Measurements from ENCODE around the gene CUX1.
"Not testable (repeated sequence)": the region's sequence is repeated elsewhere in the genome, so short reads cannot be mapped to it uniquely, and the experiment has no call there.

The CUX1 gene

GRCh38 chr7:101916041-101916800 lies 98.8 kb downstream of the CUX1 start:
- DNase-seq (ENCODE audit: low spot score): no peak

- no peak for DNase-seq (ENCODE audit: low spot score)
Measured at GRCh38 chr7:101916876-101917275, 99.5 kb downstream of the CUX1 start.

GRCh38 chr7:101917566-101917965 lies 100.1 kb downstream of the CUX1 start:
- no peak for DNase-seq (ENCODE audit: low spot score)

- no peak for DNase-seq (ENCODE audit: low spot score)
Measured at GRCh38 chr7:101918426-101918825, 101.0 kb downstream of the CUX1 start.

- no peak for DNase-seq (ENCODE audit: low spot score)
Measured at GRCh38 chr7:101919363-101920115, 102.1 kb downstream of the CUX1 start.

- no peak for DNase-seq (ENCODE audit: low spot score)
Measured at GRCh38 chr7:101921061-101921460, 103.6 kb downstream of the CUX1 start.

GRCh38 chr7:101921546-101922489 lies 104.4 kb downstream of the CUX1 start:
- DNase-seq (ENCODE audit: low spot score): not testable (repeated sequence)

- no peak for DNase-seq (ENCODE audit: low spot score)
Measured at GRCh38 chr7:101922631-101923601, 105.5 kb downstream of the CUX1 start.

GRCh38 chr7:101923602-101923985 lies 106.2 kb downstream of the CUX1 start:
- no peak for DNase-seq (ENCODE audit: low spot score)

- DNase-seq (ENCODE audit: low spot score): no peak
Measured at GRCh38 chr7:101924171-101924570, 106.7 kb downstream of the CUX1 start.

GRCh38 chr7:101926265-101926664 lies 108.8 kb downstream of the CUX1 start:
- no peak for DNase-seq (ENCODE audit: low spot score)

- no peak for DNase-seq (ENCODE audit: low spot score)
Measured at GRCh38 chr7:101927389-101927788, 110.0 kb downstream of the CUX1 start.

- DNase-seq (ENCODE audit: low spot score): no peak
Measured at GRCh38 chr7:101927802-101928201, 110.4 kb downstream of the CUX1 start.

GRCh38 chr7:101929256-101929655 lies 111.8 kb downstream of the CUX1 start:
- DNase-seq (ENCODE audit: low spot score): no peak

- not testable (repeated sequence) for DNase-seq (ENCODE audit: low spot score)
Measured at GRCh38 chr7:101929911-101930310, 112.5 kb downstream of the CUX1 start.

GRCh38 chr7:101932083-101932482 lies 114.7 kb downstream of the CUX1 start:
- DNase-seq (ENCODE audit: low spot score): no peak

- no peak for DNase-seq (ENCODE audit: low spot score)
Measured at GRCh38 chr7:101933028-101933427, 115.6 kb downstream of the CUX1 start.

- no peak for DNase-seq (ENCODE audit: low spot score)
Measured at GRCh38 chr7:101933688-101934121, 116.3 kb downstream of the CUX1 start.

- no peak for DNase-seq (ENCODE audit: low spot score)
Measured at GRCh38 chr7:101934618-101935017, 117.2 kb downstream of the CUX1 start.

- no peak for DNase-seq (ENCODE audit: low spot score)
Measured at GRCh38 chr7:101935521-101936141, 118.2 kb downstream of the CUX1 start.

GRCh38 chr7:101936223-101936610 lies 118.8 kb downstream of the CUX1 start:
- no peak for DNase-seq (ENCODE audit: low spot score)

Data from germinal center (tissue), 1 donor.